Measurements from ENCODE around the gene TIMM13.
"Not testable (repeated sequence)": the region's sequence is repeated elsewhere in the genome, so short reads cannot be mapped to it uniquely, and the experiment has no call there.

Gene TIMM13

DNA sequence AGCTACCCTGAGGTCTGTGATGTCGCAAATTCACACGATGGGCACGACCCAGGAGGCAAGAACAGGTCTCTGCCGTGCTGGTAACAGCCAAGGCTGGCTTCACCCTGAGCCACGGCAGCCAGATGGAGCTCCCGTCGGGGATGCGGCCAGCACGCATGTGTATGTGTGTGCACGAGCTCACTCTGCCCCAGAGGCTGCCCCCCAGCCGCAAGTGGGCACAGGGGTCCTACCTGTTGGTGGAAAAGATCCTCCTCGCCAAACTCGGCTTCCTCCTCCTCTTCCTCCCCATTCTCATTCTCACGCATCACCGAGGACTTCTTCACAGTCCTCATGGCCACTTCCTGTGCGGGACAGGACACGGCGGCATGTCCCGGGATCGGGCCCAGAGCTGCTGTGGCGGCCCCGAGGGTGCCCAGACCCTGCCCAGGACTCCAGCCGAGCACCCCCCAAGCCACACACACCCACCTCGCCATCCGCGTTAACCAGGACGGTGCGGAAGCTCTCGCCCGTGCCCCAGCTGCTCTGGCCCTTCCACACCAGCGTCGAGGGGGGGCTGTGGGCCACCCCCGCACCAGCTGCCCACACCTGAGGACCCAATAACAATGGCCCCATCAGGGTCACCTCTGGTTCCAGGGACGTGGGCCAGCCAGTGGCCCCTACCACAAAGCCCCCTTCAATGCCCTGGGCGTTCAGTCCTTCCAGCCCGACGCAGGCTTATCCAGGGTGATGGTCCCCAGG, 4.1 kb upstream of the TIMM13 start:
- no peak for DNase-seq (ENCODE audit: low spot score)

DNA sequence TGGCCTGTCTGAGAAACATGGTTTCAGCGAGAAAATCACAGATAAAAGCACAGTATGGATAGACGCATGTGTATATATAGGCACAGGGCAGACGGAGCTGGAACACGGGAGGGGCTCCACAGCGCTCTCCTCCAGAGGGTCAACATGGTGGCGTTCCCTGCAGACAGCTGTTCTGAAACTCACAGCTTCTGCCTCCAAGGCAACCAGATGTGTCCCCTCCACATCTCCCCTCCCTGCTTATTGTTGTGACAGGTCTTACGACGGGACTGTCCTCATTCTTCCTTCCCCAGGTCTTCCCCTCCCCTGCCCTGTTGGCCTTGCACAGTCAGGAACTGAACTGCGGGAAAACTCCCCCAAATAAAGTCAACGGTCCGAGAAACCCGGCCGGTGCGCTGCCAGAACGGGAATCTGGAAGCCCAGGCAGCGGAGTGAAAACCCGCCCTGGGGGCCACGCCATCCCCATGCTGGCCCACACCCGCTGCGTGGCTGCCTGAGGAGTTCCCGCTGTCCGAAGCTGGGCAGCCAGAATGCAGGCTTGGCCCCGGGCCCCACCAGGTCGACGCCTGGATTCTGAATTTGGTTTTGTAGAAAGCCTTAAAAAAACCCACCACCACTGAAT, 2.6 kb upstream of the TIMM13 start:
- no peak for DNase-seq (ENCODE audit: low spot score)

DNA sequence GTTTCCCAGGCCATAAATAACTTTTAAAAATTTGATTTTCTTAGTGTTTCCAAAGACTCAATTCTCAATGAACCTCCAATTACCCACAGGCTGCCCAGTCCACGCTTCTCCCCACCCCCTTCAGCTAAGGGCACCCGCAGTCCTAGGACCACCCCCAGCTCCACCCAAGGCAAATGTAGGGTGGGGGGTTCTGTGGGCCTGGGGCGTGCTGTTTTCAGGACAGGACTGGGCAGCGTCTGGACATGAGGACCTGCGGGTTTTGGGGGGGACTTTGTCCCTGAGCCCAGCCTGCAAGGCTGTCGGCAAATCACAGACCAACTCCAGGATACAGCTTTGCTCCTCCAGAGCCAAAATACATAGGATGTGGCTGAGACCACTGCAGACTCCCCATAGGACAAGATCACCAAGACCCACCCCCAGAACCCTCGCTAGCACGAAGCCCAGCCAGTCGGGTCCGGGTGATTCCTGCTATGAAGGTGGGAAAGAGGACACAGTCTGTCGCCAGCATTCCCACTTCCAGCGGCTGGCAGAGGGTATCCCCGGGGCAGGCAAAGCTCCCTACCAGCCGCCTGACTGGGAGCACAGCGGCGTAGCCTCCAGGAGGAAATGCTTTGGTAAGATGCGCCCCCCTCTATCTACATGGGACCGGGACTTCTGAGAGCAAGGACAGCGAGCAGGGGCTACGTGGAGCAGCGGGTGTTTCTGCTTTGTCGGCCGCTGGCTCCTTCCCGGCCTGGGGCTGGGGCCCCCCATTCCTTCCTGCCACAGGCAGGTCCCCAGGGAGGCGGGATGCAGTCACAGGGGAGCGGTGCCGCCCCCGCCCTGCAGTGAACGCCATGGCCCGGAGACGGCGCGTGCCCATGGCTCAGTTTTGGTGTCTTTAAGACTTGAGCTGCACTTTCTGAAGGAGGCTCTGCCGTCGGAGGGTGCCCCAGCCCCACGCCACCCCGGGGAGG, 1.6 kb upstream of the TIMM13 start:
- no peak for DNase-seq (ENCODE audit: low spot score)

- no peak for DNase-seq (ENCODE audit: low spot score)
These were observed 920 bp upstream of the TIMM13 start for GRCh38 chr19:2428321-2428690.

- peak; percentile 31 for DNase-seq (ENCODE audit: low spot score)
These were observed 566 bp downstream of the TIMM13 start for GRCh38 chr19:2426611-2427428.

GRCh38 chr19:2425622-2426581, 1.5 kb downstream of the TIMM13 start:
- no peak for DNase-seq (ENCODE audit: low spot score)

GRCh38 chr19:2424686-2425621, 2.4 kb downstream of the TIMM13 start:
- DNase-seq (ENCODE audit: low spot score) = peak; percentile 29

DNA sequence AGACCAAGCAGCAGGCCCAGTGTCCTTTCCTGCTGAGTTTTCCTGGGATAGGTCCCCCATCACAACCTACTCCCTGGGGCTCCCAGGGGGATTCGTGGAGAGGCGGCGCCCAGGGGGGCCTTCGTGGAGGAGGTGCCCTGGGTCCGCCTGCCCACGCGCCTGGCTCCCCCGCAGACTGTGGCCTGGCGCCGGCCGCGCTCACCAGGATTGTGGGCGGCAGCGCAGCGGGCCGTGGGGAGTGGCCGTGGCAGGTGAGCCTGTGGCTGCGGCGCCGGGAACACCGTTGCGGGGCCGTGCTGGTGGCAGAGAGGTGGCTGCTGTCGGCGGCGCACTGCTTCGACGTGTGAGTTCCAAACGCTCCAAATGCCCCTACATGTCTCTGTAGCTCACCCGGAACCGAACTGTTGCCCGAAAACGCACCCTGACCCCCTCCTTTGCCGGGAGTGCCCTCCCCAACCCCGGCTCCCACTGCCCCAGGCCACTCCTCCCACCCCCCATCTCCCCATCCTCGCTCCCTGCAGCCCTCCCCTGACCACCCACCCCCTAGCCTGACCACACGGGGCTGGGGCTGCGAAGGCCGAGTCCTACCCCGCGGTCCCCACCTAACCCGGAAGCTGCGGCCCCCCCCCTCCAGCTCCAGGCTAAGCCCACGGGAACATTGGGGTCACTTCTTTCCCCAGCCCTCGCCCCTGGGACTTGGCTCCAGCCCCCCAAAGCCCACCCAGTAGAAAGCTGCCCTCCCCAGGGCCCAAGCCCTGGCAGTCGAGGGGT, 3.3 kb downstream of the TIMM13 start:
- no peak for DNase-seq (ENCODE audit: low spot score)

DNA sequence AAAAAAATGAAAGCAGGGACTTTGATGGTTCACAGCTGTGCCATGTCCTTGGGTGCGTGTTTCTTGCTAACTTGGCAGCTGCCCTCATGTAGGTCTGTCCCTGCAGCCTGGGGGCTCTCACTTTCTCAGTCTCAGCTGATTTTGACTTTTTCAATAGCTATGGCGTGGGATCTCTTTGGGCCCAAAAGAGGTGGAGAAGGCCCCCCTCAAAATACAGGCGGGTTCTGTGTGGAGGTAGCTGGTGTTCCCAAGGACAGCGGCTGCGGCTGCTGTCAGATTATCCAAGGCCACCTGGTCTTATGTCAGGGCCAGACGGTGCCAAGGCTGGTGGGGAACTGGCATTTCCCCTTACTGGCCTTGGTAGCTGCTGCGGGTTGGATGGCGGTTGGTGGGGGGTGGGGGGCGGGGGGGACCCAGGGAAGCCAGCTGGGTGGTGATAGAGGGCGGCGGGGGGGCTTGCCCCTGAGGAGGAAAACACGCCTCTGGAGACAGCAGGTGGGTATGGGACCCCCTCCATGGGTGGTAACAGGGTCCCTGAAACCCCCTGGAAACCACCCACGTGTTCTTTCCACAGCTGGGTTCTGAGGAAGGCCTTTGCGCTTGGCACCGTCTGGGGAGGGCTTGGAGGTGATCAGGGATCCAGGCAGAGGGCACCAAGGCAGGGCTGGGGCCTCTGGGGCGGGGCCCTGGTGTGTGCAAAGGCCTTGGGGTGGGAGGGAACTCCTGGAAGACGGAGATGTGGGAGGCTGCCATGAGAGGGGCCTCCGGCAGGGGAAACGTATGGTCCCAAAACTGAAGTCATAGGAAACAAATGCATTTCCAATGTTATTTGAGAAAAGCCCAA, 4.1 kb downstream of the TIMM13 start:
- DNase-seq (ENCODE audit: low spot score) = no peak

DNA sequence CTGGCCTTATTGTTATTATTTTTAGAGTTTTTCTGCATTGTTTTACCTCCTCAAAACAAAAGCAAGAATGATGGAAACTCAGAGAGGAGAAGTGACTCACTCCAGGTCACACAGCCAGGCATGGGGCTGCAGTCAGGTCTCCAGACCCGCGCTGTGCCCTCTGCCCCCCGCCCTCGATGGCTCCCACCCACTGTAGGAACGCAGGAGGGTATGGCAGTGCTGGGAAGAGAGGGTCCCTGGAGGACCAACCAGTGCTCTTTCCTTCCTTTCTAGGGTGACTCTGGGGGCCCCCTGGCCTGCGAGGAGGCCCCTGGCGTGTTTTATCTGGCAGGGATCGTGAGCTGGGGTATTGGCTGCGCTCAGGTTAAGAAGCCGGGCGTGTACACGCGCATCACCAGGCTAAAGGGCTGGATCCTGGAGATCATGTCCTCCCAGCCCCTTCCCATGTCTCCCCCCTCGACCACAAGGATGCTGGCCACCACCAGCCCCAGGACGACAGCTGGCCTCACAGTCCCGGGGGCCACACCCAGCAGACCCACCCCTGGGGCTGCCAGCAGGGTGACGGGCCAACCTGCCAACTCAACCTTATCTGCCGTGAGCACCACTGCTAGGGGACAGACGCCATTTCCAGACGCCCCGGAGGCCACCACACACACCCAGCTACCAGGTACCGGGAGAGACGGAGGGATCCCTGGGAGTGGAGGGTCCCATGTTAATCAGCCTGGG, 5.6 kb downstream of the TIMM13 start:
- DNase-seq (ENCODE audit: low spot score) = no peak

- no peak for DNase-seq (ENCODE audit: low spot score)
These were observed 6.9 kb downstream of the TIMM13 start for GRCh38 chr19:2420490-2420889.

- DNase-seq (ENCODE audit: low spot score) = no peak
These were observed 7.6 kb downstream of the TIMM13 start for GRCh38 chr19:2419754-2420153.

GRCh38 chr19:2417881-2418406, 9.4 kb downstream of the TIMM13 start:
- no peak for DNase-seq (ENCODE audit: low spot score)

DNA sequence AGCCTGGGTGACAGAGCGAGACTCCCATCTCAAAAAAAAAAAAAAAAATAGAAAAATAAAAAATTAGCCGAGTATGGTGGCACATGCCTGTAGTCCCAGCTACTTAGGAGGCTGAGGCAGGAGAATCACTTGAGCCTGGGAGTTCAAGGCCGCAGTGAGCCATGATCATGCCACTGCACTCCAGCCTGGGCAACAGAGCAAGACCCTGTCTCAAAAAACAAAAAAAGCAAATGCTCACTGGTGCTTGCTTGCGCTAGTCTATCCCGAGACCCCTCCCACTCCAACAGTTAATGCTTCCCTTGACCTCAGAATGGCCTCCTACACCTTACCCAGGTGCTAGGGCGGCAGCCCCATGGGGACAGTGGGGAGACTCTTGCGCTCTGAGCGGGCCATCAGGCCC, 9.9 kb downstream of the TIMM13 start:
- DNase-seq (ENCODE audit: low spot score) = not testable (repeated sequence)

DNA sequence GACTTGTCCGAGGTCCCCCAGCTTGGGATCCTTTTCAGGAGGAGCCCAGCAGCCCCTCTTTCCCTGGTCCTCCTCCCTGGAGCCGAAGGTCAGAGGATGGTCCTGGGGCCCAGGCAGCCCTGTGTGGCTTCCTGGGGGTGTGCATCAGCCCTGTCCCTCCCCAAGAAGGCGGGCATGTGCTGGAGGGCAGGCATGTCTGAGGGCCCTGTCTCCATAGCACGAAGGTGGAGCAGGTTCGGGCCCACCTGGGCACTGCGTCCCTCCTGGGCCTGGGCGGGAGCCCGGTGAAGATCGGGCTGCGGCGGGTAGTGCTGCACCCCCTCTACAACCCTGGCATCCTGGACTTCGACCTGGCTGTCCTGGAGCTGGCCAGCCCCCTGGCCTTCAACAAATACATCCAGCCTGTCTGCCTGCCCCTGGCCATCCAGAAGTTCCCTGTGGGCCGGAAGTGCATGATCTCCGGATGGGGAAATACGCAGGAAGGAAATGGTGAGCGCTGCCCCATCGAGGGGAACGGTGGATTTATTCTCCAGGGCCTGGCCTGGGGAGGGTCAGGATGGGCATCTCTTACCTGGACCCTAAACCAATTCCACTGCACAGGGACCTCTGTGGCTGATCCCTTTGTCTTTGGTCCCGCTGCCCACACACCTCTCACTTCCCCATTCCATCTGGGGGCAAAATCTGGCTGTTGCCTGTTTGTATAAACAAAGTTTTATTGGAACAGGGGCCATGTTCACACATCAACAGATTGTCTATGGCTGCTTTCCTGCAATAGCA, 10.9 kb downstream of the TIMM13 start:
- no peak for DNase-seq (ENCODE audit: low spot score)

DNA sequence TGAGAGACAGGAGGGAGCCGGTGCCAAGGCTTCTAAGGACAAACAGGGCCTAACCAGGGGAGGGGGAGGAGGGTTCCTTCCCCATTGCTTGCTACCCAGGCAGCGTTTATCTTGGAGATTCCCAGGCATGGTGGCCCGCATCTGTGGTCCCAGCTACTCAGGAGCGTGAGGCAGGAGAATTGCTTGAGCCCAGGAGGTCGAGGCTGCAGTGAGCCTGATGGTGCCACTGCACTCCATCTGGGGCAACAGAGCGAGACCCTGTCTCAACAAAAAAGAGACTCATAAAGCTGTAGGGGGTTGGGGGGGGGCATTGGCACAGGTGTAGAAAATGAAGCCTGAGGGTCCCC, 11.4 kb downstream of the TIMM13 start:
- no peak for DNase-seq (ENCODE audit: low spot score)

Measured in kidney capillary endothelial cell (primary cell).